Endothelial cell of umbilical vein (primary cell): ENCODE results near the gene UROC1. TPM values are rescaled to one million over a fixed set of nuclear protein-coding genes. Genes with fewer than 3 reads are reported as not detected.

Experiments
- BruUV-seq: library from RNA; stranded (reverse); fragments of 400-500 nt; replicated peaks from 2 replicates; lab custom pipeline; 2021; lab: Mats Ljungman, UMichigan
- CTCF ChIA-PET: fragments of 300-600, 350-600 bp; sonication (Branson Sonifier 250); formaldehyde crosslinking; loops from one replicate; lab custom pipeline; 2021; ENCODE audit warnings: antibody characterized with exemption, inconsistent platforms; lab: Charles Lee
- POLR2A ChIA-PET: fragments of 300-600, 350-600 bp; sonication (Branson Sonifier 250); formaldehyde crosslinking; loops from one replicate; lab custom pipeline; 2021; ENCODE audit warnings: antibody characterized with exemption, inconsistent platforms; lab: Charles Lee
- DNase-seq: peaks from one replicate; pipeline ENCODE4 v3.0.0-alpha.2; 2011; ENCODE audit warnings: low read depth, low spot score
- FAIRE-seq: peaks from 2 replicates; lab custom pipeline; 2011; peaks lifted over from hg19 to GRCh38; lab: Jason Lieb, UNC
- H2AFZ ChIP-seq: 2 replicates; pipeline ENCODE4 v1.6.0; 2012; ENCODE audit warnings: low read depth, low read length, control low read depth, inconsistent platforms
- H3K27ac ChIP-seq: 2 replicates; pipeline ENCODE4 v1.5.1; 2011; ENCODE audit warnings: low read depth, mild to moderate bottlenecking, control low read depth, low read length, moderate library complexity; ENCODE audit not compliant: insufficient read depth
- H3K27me3 ChIP-seq, 2 experiments: 2 replicates each; pipeline versions ENCODE4 v1.6.0 to v1.6.1; 2011; ENCODE audit warnings: low read length in 2 of 2, mixed read lengths in 1 of 2; ENCODE audit not compliant: control insufficient read depth in 2 of 2, insufficient read depth in 2 of 2
- H3K36me3 ChIP-seq, 2 experiments: 2 replicates in 1 of 2; 3 replicates in 1 of 2; pipeline ENCODE4 v1.5.1; 2011; ENCODE audit warnings: low read length in 2 of 2, mild to moderate bottlenecking in 1 of 2, moderate library complexity in 1 of 2; ENCODE audit not compliant: control insufficient read depth in 2 of 2, insufficient read depth in 2 of 2; ENCODE audit errors: extremely low read depth in 1 of 2
- H3K4me1 ChIP-seq: 3 replicates; pipeline ENCODE4 v1.5.1; 2011; ENCODE audit warnings: mild to moderate bottlenecking, low read length; ENCODE audit not compliant: control insufficient read depth, insufficient read depth; ENCODE audit errors: extremely low read depth
- H3K4me2 ChIP-seq: 2 replicates; pipeline ENCODE4 v1.6.1; 2011; ENCODE audit warnings: low read length, control low read depth, mixed read lengths; ENCODE audit not compliant: insufficient read depth
- H3K4me3 ChIP-seq, 3 experiments: fragments of 200-600 bp in 1 of 3; sonication (generic), shearing (Covaris generic) in 1 of 3; replicated peaks in 1 of 3; 2 replicates each; pipeline ENCODE4 v1.5.1; 2011 to 2016; ENCODE audit warnings: control low read depth in 3 of 3, low read length in 3 of 3, mild to moderate bottlenecking in 2 of 3, inconsistent platforms in 1 of 3, low read depth in 1 of 3, moderate library complexity in 1 of 3; ENCODE audit not compliant: insufficient read depth in 1 of 3
- H3K79me2 ChIP-seq: 2 replicates; pipeline ENCODE4 v1.6.0; 2012; ENCODE audit warnings: low read length, inconsistent platforms; ENCODE audit not compliant: control insufficient read depth, insufficient read depth
- H3K9ac ChIP-seq: replicated peaks from 2 replicates; pipeline ENCODE3; 2011; ENCODE audit warnings: low read length, control low read depth; ENCODE audit not compliant: insufficient read depth; ENCODE audit errors: extremely low read depth
- H3K9me1 ChIP-seq: replicated peaks from 3 replicates; pipeline ENCODE4 v1.6.0; 2011; ENCODE audit warnings: mild to moderate bottlenecking, low read length; ENCODE audit not compliant: control insufficient read depth, insufficient read depth; ENCODE audit errors: extremely low read depth
- H3K9me3 ChIP-seq: replicated peaks from 2 replicates; pipeline ENCODE4 v1.5.1; 2012; ENCODE audit warnings: low read length, inconsistent platforms; ENCODE audit not compliant: control insufficient read depth, insufficient read depth
- H4K20me1 ChIP-seq: replicated peaks from 2 replicates; pipeline ENCODE3; 2011; ENCODE audit warnings: mild to moderate bottlenecking, low read length; ENCODE audit not compliant: control insufficient read depth, insufficient read depth; ENCODE audit errors: extremely low read depth
- EZH2 ChIP-seq: IDR thresholded peaks from 2 replicates; pipeline ENCODE4 v1.6.1; 2012; ENCODE audit warnings: borderline replicate concordance, low read depth, mild to moderate bottlenecking, moderate library complexity, low read length, inconsistent platforms; ENCODE audit not compliant: severe bottlenecking
- FOS ChIP-seq: IDR thresholded peaks from 2 replicates; pipeline ENCODE4 v1.6.1; 2011; ENCODE audit warnings: mild to moderate bottlenecking, low read length, moderate library complexity, borderline replicate concordance; ENCODE audit not compliant: insufficient read depth
- GATA2 ChIP-seq: IDR thresholded peaks from 2 replicates; pipeline ENCODE4 v1.7.0; 2011; ENCODE audit warnings: low read depth, mild to moderate bottlenecking, moderate library complexity, mixed read lengths, low read length; ENCODE audit not compliant: insufficient read length, insufficient read depth
- JUN ChIP-seq: IDR thresholded peaks from 2 replicates; pipeline ENCODE4 v1.6.1; 2011; ENCODE audit warnings: borderline replicate concordance, low read depth; ENCODE audit not compliant: insufficient read length, insufficient read depth
- MYC ChIP-seq: IDR thresholded peaks from one replicate; pipeline ENCODE4 v1.6.1; 2011; ENCODE audit warnings: mild to moderate bottlenecking, low read depth, low read length
- POLR2A ChIP-seq: IDR thresholded peaks from 2 replicates; pipeline ENCODE4 v1.6.1; 2012; ENCODE audit warnings: low read depth, mild to moderate bottlenecking, control low read depth, low read length
- POLR2AphosphoS5 ChIP-seq: IDR thresholded peaks from 2 replicates; pipeline ENCODE4 v1.6.1; 2012; ENCODE audit warnings: low read depth, mild to moderate bottlenecking, control low read depth, low read length, moderate library complexity; ENCODE audit not compliant: insufficient read depth
- dilution Hi-C: fragments of 300-500 bp; cut with MboI; formaldehyde crosslinking; loops from one replicate; pipeline ENCODE4 v1.15.0; 2019; ENCODE audit warnings: low sequenced_read_pairs; ENCODE audit not compliant: extremely low pct_ligation_motif_present
- intact Hi-C: fragments of 100-400 bp; cut with micrococcal nuclease; formaldehyde crosslinking; loops from one replicate; pipeline ENCODE4 v1.10.0; 2022
- polyA plus RNA-seq, 4 experiments: library from polyadenylated mRNA; depleted of rRNA in 3 of 4; stranded (reverse) in 3 of 4; unstranded in 1 of 4; fragments of >200 nt; gene quantifications; 2 replicates each; pipeline versions ENCODE4 v1.2.1 to v1.2.3, GENCODE V29; 2011 to 2012; ENCODE audit warnings: missing spikeins in 1 of 4
- total RNA-seq: library from RNA; stranded (reverse); gene quantifications from 2 replicates; pipeline ENCODE4 v1.2.3, GENCODE V29; 2021
- TF ChIP-seq, protein P1 (sequence below): IDR thresholded peaks from 2 replicates; pipeline ENCODE4 v1.6.1; 2011; ENCODE audit not compliant: insufficient read depth, insufficient read length
- TF ChIP-seq, protein P2 (sequence below), 2 donors: IDR thresholded peaks; 1 replicate in 1 of 2; 2 replicates in 1 of 2; pipeline ENCODE4 v1.5.1; 2011; ENCODE audit warnings: low read length in 2 of 2, mild to moderate bottlenecking in 2 of 2, moderate library complexity in 2 of 2, control low read depth in 1 of 2, inconsistent platforms in 1 of 2, low read depth in 1 of 2; ENCODE audit not compliant: insufficient read depth in 1 of 2; ENCODE audit errors: extremely low read depth in 1 of 2

The UROC1 gene
- total and polyA plus RNA-seq, 2 donors (not counting 3 experiments of a cell fraction or from before 2014, with no cell fraction given): not detected

DNA sequence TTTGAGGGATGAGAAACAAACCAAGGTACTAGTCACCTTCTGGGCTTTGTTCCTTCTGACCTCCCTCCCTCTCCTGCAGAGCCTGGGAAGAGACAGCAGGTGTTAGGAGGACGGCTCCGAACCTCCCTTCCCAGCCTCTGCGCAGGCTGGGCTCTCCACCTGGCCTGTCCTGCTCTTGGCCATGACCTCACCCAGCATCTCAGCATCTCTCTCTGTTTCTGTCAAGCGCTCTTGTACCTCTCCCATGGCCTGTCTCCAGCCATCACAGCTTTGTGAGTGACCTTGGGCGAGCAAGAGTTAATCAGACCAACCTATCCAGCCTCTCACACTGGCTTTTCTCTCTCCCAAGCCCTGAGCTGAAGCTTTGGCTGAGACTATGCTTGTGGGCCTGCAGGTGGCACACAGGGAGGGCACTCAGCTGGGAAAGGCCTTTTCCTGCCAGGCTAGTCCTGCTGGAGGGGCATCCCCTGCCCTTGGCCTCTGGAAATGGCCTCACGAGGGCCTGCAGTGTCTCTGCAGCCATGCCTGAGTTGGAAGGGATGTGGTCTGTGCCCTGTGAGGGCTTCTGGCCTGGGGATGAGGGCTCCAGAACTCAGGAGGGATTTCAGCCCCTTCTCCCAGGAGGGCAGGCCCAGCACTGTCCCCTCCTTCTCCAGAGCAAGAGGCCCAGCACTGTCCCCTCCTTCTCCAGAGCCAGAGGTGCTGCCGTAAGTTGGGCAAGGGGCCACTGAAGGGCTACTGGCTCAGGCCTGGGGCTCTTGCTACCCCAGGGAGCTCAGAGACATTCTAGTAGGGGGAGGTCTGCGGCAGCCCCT, 8.5 kb upstream of the UROC1 start:
- H3K36me3 ChIP-seq: no peaks in the 10 kb centered on the region
- dilution Hi-C loops: no loop called here
- BruUV-seq: no TSS peak
- no peaks in the 10 kb centered on the region for H3K79me2 ChIP-seq
- TF ChIP-seq GATA2: no peak
- no peak for TF ChIP-seq EZH2
- TF ChIP-seq POLR2AphosphoS5: no peak
- no peak for TF ChIP-seq JUN
- TF ChIP-seq, protein P1, sequence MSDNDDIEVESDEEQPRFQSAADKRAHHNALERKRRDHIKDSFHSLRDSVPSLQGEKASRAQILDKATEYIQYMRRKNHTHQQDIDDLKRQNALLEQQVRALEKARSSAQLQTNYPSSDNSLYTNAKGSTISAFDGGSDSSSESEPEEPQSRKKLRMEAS: no peak
- no peak for TF ChIP-seq POLR2A
- TF ChIP-seq MYC: no peak
- no peak for TF ChIP-seq FOS
- TF ChIP-seq, protein P2, sequence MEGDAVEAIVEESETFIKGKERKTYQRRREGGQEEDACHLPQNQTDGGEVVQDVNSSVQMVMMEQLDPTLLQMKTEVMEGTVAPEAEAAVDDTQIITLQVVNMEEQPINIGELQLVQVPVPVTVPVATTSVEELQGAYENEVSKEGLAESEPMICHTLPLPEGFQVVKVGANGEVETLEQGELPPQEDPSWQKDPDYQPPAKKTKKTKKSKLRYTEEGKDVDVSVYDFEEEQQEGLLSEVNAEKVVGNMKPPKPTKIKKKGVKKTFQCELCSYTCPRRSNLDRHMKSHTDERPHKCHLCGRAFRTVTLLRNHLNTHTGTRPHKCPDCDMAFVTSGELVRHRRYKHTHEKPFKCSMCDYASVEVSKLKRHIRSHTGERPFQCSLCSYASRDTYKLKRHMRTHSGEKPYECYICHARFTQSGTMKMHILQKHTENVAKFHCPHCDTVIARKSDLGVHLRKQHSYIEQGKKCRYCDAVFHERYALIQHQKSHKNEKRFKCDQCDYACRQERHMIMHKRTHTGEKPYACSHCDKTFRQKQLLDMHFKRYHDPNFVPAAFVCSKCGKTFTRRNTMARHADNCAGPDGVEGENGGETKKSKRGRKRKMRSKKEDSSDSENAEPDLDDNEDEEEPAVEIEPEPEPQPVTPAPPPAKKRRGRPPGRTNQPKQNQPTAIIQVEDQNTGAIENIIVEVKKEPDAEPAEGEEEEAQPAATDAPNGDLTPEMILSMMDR (IDR thresholded peaks at IDR 0.05; ENCODE audit: extremely low read depth in 1 of 2, insufficient read depth in 1 of 2, low read depth in 1 of 2, low read length in 2 of 2): no peak
- peaks cover 13 to 17% of the 10 kb centered on the region in 2 experiments for H3K27me3 ChIP-seq
- DNase-seq (no peak), FAIRE-seq (no peak)
- no peak overlapping the region for H2AFZ ChIP-seq
- H4K20me1 ChIP-seq: no peaks in the 10 kb centered on the region
- H3K9me1 ChIP-seq: no peaks in the 10 kb centered on the region
- no peak overlapping the region for H3K4me3 ChIP-seq
- no peak overlapping the region for H3K9ac ChIP-seq
- POLR2A ChIA-PET: no interaction called here
- intact Hi-C loops: loop anchor here (10.0 kb wide), 1 partner anchor 479 kb away; no protein-coding TSS in a partner anchor
- no peak overlapping the region for H3K27ac ChIP-seq
- H3K9me3 ChIP-seq: no peaks in the 10 kb centered on the region
- CTCF ChIA-PET: interaction anchor here (0.9 to 1.2 kb wide), 3 partner anchors 12 to 1021 kb away, joined by 3 to 5 read pairs (median 3); no protein-coding TSS in a partner anchor
- no peak overlapping the region for H3K4me2 ChIP-seq
- no peaks in the 10 kb centered on the region for H3K4me1 ChIP-seq
